Stimulated activated naive CD8-positive, alpha-beta T cell treated with anti-CD3 and anti-CD28 coated beads, Interleukin-15, Interleukin-2, amounts not matched to agents 100 U/mL and 50 U/mL, for 24 hours (primary cell): ENCODE data around the gene GALNT14.
"Not testable (repeated sequence)": the region's sequence is repeated elsewhere in the genome, so short reads cannot be mapped to it uniquely, and the experiment has no call there.

Source experiments
- ATAC-seq: fragments of 150-1000 bp; cut with Tn5 transposase; one replicate; pipeline ENCODE4 v1.10.0; 2021
- DNase-seq: peaks from one replicate; pipeline ENCODE4 v3.0.0; 2021

The GALNT14 gene

GRCh38 chr2:30936977-30937376 is 201.3 kb downstream of the GALNT14 start:
- ATAC-seq (no peak), DNase-seq (no peak)

DNA sequence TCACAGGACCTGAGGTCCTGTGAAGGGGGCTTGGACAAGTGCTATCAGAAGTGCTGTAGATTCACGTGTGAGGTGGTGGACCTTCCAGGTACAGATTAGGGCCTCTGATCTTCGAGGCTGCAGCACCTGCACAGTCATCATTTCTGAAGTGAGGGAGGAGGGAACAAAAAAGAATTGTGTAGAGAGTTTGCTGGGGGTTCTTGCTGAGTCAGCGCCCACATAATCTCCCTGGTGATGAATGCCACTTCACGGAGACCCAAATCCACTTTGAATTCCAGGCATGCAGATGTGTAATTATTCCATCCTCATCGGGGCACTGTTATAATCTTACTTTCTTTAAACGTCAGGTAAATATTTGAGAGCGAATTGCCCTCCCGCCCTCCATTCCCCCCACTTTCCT is 202.4 kb downstream of the GALNT14 start:
- DNase-seq = no peak
- no peak for ATAC-seq

GRCh38 chr2:30934066-30934465 is 204.2 kb downstream of the GALNT14 start:
- no peak for ATAC-seq
- no peak for DNase-seq

- DNase-seq (no peak), ATAC-seq (no peak)
Observed at GRCh38 chr2:30933496-30933895, 204.7 kb downstream of the GALNT14 start.

DNA sequence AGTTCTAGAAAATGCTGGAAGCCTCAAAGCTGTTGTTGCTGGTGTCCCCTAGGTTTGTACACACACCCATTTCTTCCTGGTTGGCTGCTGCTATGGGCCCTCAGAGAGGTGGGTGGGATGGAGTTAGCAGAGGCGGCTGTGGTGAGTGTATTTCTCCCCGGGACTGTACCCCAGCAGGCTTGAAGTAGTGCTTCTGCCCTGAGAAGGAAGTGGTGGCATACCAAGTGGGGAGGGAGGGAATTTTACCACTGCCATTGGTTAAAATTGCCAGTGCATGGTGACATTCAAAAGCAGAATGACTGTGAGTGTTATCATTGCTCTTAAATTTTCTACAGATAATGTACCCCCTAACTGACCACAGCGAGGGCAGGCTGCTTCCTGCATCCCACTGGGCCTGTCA is 205.4 kb downstream of the GALNT14 start:
- ATAC-seq (peak; percentile 73), DNase-seq (peak; percentile 37)

DNA sequence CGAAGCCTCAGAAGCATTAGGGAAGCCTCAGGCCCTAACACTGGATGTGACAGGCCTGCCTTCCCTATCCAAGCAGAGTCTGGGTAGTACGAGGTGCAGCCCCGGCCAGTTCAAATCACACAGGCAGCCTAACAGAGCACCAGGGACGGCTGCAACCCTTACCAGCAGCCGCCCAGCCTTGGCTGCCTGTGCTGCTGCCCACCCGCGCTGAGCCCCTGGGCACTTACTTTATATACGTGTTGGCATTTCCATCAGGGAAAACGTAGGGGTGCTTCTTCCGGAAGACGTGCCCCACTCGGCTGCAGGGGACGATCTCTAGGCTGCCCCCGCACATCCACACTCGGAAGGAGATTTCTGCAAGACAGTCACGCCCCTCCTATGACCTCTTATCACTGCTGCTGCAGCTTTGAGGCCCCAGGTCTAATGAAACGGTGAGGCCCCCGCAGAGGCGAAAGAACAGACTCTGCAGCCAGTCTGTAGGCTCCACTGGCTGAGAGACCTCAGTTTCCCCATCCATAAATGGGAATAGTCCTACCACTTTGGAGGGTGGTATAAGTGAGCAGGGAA is 206.3 kb downstream of the GALNT14 start:
- ATAC-seq (no peak), DNase-seq (no peak)

GRCh38 chr2:30930716-30931115 is 207.5 kb downstream of the GALNT14 start:
- no peak for DNase-seq
- no peak for ATAC-seq

- DNase-seq (no peak), ATAC-seq (no peak)
Observed at GRCh38 chr2:30927465-30928075, 210.7 kb downstream of the GALNT14 start.

DNA sequence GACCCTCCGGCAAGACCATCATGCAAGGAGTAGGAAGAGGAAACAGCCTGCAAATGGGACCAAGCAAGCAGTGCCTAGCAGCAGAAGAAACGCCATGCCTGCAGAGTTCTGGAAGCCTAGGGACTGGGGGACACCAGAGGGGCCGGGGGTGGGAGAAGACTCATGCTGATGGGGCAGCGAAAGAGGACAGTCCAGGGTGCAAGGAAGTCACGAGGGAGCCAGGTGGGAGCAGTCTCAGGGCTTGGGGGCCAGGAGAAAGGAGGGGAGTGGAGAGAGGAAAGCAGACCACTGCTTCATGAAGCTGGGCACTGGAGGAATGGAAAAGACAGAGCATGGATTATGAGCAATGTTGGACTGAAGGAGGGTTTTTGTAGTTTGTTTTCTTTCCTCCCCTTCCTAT is 211.6 kb downstream of the GALNT14 start:
- ATAC-seq (no peak), DNase-seq (no peak)

- ATAC-seq = no peak
Observed at GRCh38 chr2:30923623-30924022, 214.6 kb downstream of the GALNT14 start.

DNA sequence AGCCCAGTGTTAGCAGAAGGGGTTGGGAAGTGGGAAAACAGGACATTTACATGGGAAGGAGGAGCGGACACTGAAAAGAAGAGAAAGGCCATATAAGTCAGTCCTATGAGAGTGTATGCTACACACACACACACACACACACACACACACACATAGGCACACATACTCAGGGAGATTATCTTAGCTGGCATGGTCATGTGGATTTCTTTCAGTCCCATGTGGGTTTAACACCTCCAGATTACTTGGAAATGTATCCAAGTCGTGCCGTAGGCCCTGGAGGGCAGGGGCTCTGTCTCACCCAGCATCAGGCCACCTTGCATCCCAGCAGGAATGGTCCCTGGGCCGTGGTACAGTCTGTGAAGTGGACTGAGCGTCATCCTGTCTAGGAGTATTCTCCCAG is 217.7 kb downstream of the GALNT14 start:
- DNase-seq = no peak
- no peak for ATAC-seq

More at GRCh38 chr2:30923623-30924022, 214.6 kb downstream of the GALNT14 start:
- no peak for DNase-seq

- DNase-seq = peak; percentile 13
Observed at GRCh38 chr2:30915486-30915885, 222.8 kb downstream of the GALNT14 start.

GRCh38 chr2:30914456-30914855 is 223.8 kb downstream of the GALNT14 start:
- ATAC-seq (no peak), DNase-seq (no peak)

More at GRCh38 chr2:30915486-30915885, 222.8 kb downstream of the GALNT14 start:
- ATAC-seq = no peak

DNA sequence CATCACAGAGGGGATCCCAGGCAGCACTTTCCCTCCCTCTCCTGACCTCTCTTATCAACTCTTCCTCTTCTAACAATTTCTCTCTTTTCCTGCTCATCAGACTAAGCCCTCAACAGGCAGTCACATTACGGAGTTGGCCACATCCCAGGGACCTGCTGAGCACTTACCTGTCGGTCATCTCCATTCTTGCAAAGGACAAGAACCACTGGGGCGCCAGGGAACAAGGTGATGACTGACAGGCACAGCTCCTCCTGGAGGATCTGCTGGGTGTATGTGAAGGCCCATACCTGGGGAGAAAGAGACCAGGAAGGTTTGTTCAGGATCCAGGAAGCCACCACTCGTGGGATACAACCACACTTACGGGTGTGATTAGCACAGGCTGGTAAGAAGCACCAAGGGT is 226.2 kb downstream of the GALNT14 start:
- DNase-seq = no peak

DNA sequence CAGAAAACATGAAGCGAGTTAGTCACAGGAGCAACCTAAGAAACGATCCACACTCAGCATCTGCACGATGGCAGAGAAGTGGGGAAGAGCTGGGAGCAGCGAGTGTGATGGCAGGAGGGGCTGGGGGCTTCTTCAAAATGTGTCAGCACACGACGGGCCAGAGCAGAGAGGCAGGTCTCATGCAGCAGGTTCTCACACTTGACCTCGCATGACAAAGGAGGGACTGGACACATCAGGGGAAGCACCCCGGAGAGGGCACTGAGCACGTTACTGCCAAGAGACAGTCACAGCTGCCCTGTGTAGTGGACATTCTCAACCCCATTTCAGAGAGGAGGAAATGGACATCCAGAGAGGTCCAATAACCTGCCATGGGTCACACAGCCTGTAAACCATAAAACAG is 226.9 kb downstream of the GALNT14 start:
- ATAC-seq (no peak), DNase-seq (no peak)

More for the DNA sequence above, 226.2 kb downstream of the GALNT14 start:
- ATAC-seq = no peak

DNA sequence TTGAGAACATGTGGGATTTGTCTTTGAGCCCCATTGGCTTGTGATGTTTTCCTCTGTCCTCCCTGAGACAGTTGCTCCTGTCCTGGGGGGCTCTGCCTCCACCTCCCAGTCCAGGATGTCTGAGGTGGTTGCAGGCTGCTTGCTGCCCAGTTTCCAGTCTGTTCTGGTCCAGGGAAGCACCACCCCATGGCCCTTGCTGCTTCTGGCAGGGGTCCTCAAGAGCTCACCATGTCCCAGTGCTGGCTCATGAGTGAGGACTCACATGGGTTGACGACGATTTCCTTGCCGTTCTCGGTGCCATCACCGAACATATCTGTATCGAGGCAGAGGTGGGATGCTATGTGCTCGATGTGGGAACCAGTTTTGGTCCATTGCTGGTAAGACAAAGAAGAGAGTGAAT is 227.6 kb downstream of the GALNT14 start:
- ATAC-seq (no peak), DNase-seq (no peak)

DNA sequence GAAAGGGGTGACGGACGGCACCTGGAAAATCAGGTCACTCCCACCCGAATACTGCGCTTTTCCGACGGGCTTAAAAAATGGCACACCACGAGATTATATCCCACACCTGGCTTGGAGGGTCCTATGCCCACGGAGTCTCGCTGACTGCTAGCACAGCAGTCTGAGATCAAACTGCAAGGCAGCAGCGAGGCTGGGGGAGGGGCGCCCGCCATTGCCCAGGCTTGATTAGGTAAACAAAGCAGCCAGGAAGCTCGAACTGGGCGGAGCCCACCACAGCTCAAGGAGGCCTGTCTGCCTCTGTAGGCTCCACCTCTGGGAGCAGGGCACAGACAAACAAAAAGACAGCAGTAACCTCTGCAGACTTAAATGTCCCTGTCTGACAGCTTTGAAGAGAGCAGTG is 233.8 kb downstream of the GALNT14 start:
- ATAC-seq, DNase-seq: not testable (repeated sequence)

GRCh38 chr2:30903326-30903725 is 234.9 kb downstream of the GALNT14 start:
- DNase-seq (no peak), ATAC-seq (no peak)

GRCh38 chr2:30900381-30900780 is 237.9 kb downstream of the GALNT14 start:
- DNase-seq = no peak
- ATAC-seq = no peak

- DNase-seq = no peak
- ATAC-seq = no peak
Observed at GRCh38 chr2:30899516-30900054, 238.7 kb downstream of the GALNT14 start.

DNA sequence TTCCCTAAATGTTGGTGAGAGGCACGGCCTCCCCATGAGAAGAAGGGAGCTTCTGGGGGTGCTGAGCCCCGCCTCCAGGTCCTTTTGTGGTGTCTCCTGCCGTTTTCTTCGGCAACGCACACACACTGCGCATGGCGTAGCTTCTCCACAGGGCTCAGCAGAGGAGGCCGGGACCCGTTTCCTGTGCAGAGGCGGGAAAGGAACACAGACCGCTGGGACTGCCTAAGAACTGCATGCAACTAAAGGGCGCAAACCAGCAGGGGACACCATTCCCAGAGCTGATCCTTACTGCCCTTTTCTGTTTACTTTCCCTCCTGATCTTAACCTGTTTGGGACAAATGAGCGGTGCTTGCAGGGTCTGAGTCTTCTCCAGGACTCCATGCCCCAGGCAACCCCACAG is 240.7 kb downstream of the GALNT14 start:
- ATAC-seq = no peak
- no peak for DNase-seq

GRCh38 chr2:30894498-30895119 is 243.6 kb downstream of the GALNT14 start:
- no peak for ATAC-seq
- DNase-seq = no peak

DNA sequence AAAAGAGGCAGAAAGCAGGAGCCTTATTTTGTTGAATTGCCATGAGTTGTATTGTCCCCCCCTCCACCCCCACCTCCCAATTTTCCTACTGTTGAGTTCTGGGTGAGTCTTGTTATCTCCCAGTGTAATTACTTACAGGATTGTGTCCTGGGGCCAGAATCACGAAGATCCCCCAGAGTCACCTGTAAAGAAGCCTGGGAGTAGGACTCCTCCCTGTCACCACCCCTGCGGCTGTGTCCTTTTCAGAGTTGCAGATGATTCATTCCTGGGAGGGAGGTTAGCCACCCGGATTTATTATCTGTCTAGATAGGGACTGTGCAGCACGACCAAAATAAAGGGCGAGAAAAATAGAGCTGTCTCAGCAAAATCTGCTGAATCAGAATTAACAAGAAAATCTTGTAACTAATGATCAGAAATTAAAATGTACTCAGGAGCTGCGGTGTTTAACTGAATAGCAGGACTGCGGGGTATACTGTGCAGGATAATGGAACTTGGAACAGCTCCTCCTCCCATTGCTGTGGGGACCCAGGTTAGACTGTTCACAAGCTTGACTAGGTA is 249.3 kb downstream of the GALNT14 start:
- no peak for DNase-seq
- no peak for ATAC-seq
